ENCODE data around the gene ZNF280B.
"Not testable (repeated sequence)": the region's sequence is repeated elsewhere in the genome, so short reads cannot be mapped to it uniquely, and the experiment has no call there.

Gene ZNF280B

DNA sequence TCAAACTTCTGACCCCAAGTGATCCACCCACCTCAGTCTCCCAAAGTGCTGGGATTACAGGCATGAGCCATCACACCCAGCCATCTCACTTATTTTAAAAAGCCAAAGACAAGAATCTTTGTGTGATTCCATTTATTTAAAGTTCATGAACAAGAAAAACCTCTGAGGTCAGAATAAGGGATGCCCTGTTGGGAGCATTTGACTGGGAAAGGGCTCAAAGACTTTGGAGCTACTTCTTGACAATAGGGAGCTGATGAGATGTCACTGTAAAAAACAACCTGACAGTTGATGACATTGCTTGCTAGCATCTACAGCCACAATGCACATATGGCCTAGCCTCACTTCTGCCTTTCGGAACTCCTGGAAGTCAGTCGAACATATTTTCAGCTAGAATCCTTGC lies 5.1 kb upstream of the ZNF280B start (continued):
- TF ChIP-seq, protein P1, sequence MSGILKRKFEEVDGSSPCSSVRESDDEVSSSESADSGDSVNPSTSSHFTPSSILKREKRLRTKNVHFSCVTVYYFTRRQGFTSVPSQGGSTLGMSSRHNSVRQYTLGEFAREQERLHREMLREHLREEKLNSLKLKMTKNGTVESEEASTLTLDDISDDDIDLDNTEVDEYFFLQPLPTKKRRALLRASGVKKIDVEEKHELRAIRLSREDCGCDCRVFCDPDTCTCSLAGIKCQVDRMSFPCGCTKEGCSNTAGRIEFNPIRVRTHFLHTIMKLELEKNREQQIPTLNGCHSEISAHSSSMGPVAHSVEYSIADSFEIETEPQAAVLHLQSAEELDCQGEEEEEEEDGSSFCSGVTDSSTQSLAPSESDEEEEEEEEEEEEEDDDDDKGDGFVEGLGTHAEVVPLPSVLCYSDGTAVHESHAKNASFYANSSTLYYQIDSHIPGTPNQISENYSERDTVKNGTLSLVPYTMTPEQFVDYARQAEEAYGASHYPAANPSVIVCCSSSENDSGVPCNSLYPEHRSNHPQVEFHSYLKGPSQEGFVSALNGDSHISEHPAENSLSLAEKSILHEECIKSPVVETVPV (CRISPR knock-in tag; IDR thresholded peaks at IDR 0.05), result no peak

DNA sequence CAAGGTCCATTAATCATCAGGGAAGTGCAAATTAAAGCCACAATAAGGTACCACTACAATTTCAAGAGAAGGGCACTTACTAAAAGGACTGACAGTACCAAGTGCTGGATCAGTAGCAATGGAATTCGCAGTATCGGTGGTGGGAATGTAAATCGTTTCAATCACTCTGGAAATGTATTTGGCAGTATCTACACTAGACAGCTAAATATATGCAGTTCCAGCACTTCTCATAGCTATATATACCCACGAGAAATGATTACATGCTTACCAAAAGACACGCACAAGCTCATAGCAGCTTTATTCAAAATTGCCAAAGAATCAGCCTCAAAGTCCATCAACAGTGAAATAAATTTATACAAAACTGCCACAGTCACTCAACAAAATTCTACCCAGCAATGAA lies 4.4 kb upstream of the ZNF280B start:
- TF ChIP-seq ZNF70 (CRISPR knock-in tag; IDR thresholded peaks at IDR 0.05) (no peak), RARB (CRISPR knock-in tag; IDR thresholded peaks at IDR 0.05) (no peak), TCF4 (CRISPR knock-in tag; IDR thresholded peaks at IDR 0.05; ENCODE audit: borderline replicate concordance) (no peak), ZFP30 (CRISPR knock-in tag; IDR thresholded peaks at IDR 0.05) (no peak), ZNF8 (CRISPR knock-in tag; IDR thresholded peaks at IDR 0.05) (no peak), ZNF565 (CRISPR knock-in tag; conservative IDR thresholded peaks at IDR 0.05; ENCODE audit: low read depth) (no peak), ESRRG (CRISPR knock-in tag; IDR thresholded peaks at IDR 0.05) (no peak), CSDC2 (CRISPR knock-in tag; IDR thresholded peaks at IDR 0.05) (no peak), ZC3H10 (CRISPR knock-in tag; IDR thresholded peaks at IDR 0.05) (no peak)
- TF ChIP-seq, protein P2, sequence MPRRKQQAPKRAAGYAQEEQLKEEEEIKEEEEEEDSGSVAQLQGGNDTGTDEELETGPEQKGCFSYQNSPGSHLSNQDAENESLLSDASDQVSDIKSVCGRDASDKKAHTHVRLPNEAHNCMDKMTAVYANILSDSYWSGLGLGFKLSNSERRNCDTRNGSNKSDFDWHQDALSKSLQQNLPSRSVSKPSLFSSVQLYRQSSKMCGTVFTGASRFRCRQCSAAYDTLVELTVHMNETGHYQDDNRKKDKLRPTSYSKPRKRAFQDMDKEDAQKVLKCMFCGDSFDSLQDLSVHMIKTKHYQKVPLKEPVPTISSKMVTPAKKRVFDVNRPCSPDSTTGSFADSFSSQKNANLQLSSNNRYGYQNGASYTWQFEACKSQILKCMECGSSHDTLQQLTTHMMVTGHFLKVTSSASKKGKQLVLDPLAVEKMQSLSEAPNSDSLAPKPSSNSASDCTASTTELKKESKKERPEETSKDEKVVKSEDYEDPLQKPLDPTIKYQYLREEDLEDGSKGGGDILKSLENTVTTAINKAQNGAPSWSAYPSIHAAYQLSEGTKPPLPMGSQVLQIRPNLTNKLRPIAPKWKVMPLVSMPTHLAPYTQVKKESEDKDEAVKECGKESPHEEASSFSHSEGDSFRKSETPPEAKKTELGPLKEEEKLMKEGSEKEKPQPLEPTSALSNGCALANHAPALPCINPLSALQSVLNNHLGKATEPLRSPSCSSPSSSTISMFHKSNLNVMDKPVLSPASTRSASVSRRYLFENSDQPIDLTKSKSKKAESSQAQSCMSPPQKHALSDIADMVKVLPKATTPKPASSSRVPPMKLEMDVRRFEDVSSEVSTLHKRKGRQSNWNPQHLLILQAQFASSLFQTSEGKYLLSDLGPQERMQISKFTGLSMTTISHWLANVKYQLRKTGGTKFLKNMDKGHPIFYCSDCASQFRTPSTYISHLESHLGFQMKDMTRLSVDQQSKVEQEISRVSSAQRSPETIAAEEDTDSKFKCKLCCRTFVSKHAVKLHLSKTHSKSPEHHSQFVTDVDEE (CRISPR knock-in tag; IDR thresholded peaks at IDR 0.05), result no peak
- TF ChIP-seq, protein P3, sequence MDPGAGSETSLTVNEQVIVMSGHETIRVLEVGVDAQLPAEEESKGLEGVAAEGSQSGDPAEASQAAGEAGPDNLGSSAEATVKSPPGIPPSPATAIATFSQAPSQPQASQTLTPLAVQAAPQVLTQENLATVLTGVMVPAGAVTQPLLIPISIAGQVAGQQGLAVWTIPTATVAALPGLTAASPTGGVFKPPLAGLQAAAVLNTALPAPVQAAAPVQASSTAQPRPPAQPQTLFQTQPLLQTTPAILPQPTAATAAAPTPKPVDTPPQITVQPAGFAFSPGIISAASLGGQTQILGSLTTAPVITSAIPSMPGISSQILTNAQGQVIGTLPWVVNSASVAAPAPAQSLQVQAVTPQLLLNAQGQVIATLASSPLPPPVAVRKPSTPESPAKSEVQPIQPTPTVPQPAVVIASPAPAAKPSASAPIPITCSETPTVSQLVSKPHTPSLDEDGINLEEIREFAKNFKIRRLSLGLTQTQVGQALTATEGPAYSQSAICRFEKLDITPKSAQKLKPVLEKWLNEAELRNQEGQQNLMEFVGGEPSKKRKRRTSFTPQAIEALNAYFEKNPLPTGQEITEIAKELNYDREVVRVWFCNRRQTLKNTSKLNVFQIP (CRISPR knock-in tag; IDR thresholded peaks at IDR 0.05; ENCODE audit: borderline replicate concordance, low read depth), result no peak
- TF ChIP-seq, protein P1 (CRISPR knock-in tag; IDR thresholded peaks at IDR 0.05), result no peak
- TF ChIP-seq, protein P4, sequence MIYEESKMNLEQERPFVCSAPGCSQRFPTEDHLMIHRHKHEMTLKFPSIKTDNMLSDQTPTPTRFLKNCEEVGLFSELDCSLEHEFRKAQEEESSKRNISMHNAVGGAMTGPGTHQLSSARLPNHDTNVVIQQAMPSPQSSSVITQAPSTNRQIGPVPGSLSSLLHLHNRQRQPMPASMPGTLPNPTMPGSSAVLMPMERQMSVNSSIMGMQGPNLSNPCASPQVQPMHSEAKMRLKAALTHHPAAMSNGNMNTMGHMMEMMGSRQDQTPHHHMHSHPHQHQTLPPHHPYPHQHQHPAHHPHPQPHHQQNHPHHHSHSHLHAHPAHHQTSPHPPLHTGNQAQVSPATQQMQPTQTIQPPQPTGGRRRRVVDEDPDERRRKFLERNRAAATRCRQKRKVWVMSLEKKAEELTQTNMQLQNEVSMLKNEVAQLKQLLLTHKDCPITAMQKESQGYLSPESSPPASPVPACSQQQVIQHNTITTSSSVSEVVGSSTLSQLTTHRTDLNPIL (CRISPR knock-in tag; IDR thresholded peaks at IDR 0.05; ENCODE audit: low read depth), result no peak
- ATAC-seq, result no peak

DNA sequence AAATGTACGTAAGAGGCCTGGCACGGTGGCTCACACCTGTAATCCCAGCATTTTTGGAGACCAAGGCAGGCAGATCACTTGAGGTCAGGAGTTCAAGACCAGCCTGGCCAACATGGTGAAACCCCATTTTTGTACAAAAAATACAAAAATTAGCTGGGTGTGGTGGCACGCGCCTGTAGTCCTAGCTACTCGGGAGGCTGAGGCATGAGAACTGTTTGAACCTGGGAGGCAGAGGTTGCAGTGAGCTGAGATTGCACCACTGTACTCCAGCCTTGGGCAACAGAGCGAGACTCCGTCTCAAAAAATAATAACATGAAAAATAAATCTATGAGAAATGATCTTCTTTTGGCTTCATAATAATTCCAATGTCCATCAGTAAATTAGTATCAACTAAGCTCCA lies 2.3 kb upstream of the ZNF280B start:
- not testable (repeated sequence) for ATAC-seq

DNA sequence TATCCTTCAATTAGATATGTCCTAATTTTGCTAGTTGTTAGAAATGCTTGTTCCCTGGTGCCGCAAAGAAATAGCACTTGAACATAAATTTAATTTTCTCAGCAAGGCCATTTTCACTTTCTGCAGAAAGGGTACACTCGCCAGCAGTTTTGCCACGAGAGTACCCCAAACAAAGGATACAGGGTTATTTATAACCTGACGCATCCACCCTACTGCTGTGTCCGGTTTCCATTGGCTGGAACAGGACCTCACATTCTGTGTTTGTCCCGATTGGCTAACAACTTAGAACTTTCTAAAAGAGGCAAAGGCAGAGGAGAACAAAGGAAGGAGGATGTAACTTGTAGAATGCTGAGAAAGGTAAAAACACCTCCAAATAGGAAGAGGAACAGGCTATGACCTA lies 1.4 kb upstream of the ZNF280B start:
- ATAC-seq, result not testable (repeated sequence)

DNA sequence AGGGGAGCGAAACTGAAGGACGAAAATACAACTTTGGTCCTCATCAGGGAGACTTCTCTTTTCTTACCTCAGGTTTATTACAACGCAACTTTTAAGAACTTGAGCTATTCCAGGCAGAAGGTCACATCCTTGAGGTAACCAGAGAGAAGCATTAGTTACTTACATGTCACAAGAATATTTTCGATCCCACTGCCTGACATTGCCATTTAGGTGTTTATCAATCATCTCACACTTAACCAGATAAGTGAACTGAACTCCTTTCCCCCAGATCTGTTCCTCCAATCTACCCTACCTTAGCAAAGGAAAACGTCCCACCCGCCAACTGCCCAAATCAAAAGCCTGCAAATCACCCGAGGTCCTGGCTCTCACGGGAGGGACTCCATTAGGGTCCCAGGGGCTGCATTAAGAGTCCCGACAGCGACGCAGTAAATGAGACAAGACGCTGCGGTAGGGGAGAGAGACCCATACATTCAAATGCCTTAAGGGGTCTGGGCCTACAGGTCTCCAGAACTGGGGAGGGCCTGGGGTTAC lies 734 bp downstream of the ZNF280B start:
- peak; percentile 49 for ATAC-seq

More for the DNA sequence above, 734 bp downstream of the ZNF280B start:
- no peak for TF ChIP-seq OSR1 (CRISPR knock-in tag; IDR thresholded peaks at IDR 0.05)
- TF ChIP-seq RARB (CRISPR knock-in tag; IDR thresholded peaks at IDR 0.05), result no peak
- TF ChIP-seq ARNTL (CRISPR knock-in tag; IDR thresholded peaks at IDR 0.05; ENCODE audit: borderline replicate concordance, low read depth), result no peak
- TF ChIP-seq CSDC2 (CRISPR knock-in tag; IDR thresholded peaks at IDR 0.05), result no peak
- TF ChIP-seq BACH2 (CRISPR knock-in tag; IDR thresholded peaks at IDR 0.05; ENCODE audit: borderline replicate concordance), result no peak
- TF ChIP-seq SNAI2 (CRISPR knock-in tag; IDR thresholded peaks at IDR 0.05), result no peak
- no peak for TF ChIP-seq TCF4 (CRISPR knock-in tag; IDR thresholded peaks at IDR 0.05; ENCODE audit: borderline replicate concordance)
- no peak for TF ChIP-seq PPARA (CRISPR knock-in tag; IDR thresholded peaks at IDR 0.05; ENCODE audit: borderline replicate concordance)
- TF ChIP-seq ZNF8 (CRISPR knock-in tag; IDR thresholded peaks at IDR 0.05), result no peak
- TF ChIP-seq, protein P4 (CRISPR knock-in tag; IDR thresholded peaks at IDR 0.05; ENCODE audit: low read depth), result no peak
- TF ChIP-seq, protein P5, sequence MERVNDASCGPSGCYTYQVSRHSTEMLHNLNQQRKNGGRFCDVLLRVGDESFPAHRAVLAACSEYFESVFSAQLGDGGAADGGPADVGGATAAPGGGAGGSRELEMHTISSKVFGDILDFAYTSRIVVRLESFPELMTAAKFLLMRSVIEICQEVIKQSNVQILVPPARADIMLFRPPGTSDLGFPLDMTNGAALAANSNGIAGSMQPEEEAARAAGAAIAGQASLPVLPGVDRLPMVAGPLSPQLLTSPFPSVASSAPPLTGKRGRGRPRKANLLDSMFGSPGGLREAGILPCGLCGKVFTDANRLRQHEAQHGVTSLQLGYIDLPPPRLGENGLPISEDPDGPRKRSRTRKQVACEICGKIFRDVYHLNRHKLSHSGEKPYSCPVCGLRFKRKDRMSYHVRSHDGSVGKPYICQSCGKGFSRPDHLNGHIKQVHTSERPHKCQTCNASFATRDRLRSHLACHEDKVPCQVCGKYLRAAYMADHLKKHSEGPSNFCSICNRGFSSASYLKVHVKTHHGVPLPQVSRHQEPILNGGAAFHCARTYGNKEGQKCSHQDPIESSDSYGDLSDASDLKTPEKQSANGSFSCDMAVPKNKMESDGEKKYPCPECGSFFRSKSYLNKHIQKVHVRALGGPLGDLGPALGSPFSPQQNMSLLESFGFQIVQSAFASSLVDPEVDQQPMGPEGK (CRISPR knock-in tag; IDR thresholded peaks at IDR 0.05; ENCODE audit: borderline replicate concordance), result no peak
